ENCODE results near the gene ENG. TPM values are rescaled to one million over a fixed set of nuclear protein-coding genes. Genes with fewer than 3 reads are reported as not detected.

Gene ENG
- total RNA-seq, 1 donor from 2014 or later, result 675 TPM

DNA sequence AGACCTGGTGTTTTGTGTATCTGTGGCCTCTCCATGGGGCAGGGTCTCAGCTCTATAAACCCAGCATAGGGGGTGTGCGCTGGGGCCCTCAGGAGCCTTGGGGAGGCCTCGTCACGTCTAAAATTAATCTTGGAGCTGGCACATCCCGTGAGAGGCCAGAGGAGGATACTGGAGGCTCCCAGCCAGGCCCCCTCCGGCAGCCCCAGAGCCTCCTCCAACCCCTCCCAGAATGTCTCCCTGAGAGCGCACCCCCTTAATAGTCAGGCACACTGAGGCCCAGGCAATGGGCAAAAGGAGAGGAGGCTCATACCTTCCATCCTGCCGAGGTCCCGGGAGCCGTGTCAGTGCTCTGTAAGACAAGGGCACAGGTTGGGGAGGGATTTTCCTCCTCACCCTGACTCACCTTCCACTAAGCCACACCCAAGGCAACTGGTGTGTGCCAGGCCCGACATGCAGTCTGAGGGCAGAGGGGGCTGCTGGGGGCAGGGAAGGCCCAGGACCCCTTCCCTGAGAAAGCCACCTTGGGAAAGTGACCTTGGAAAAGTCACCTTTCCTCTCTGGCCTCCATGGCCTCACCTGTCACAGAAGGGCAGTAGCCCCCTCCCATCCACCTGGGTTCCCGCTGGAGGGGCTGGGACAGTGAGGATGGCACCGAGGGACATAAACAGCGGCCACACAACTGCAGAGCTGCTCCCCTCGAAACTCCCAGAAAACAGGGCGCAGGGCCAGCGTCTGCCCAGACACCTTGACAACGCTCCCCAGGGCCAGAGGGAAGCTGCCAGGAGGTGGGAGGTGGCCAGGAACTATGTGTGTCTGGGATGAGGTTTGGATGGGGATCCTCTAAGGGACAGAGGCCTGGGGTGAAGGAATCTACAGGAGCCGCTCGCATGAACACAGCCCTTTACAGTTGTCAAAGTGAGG lies 20.1 kb upstream of the ENG start:
- H3K4me3 ChIP-seq, result peak overlapping the region; percentile 23 to 67
- DNase-seq (ENCODE audit: low spot score in 2 of 2), result no peak
- TF ChIP-seq, protein P1, sequence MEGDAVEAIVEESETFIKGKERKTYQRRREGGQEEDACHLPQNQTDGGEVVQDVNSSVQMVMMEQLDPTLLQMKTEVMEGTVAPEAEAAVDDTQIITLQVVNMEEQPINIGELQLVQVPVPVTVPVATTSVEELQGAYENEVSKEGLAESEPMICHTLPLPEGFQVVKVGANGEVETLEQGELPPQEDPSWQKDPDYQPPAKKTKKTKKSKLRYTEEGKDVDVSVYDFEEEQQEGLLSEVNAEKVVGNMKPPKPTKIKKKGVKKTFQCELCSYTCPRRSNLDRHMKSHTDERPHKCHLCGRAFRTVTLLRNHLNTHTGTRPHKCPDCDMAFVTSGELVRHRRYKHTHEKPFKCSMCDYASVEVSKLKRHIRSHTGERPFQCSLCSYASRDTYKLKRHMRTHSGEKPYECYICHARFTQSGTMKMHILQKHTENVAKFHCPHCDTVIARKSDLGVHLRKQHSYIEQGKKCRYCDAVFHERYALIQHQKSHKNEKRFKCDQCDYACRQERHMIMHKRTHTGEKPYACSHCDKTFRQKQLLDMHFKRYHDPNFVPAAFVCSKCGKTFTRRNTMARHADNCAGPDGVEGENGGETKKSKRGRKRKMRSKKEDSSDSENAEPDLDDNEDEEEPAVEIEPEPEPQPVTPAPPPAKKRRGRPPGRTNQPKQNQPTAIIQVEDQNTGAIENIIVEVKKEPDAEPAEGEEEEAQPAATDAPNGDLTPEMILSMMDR (IDR thresholded peaks at IDR 0.05), result no peak

DNA sequence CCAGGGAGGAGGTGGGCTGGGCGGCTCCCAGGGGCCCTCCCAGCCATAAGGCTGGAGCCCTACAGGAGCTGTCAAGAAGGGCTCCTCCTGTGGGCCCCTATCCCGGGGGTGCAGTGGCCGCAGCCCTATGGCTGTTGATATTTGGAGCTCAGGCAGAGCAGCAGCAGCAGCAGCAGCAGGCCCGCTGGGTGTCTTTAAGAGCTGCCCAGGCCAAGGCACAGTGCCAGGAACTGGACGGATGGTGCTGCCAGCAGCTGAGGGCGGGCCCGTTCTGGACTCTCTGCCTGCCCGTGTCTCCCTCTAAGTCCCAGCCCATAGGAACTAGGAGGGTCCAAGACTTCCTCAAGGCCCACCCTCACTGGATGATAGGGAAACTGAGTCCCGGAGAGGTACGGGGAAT lies 19.4 kb upstream of the ENG start:
- Histone ChIP-seq H3K4me1 (peaks cover 24 to 44% of the 10 kb centered on the region in 2 donors), H3K4me3 (peak overlapping the region; percentile 23 to 67), H3K36me3 (peaks cover 6 to 31% of the 10 kb centered on the region in 2 donors), H3K27me3 (no peaks in the 10 kb centered on the region), H3K27ac (peak overlapping the region; percentile 76 to 80), H3K9me3 (no peaks in the 10 kb centered on the region)
- peak in 1 of 2 donors; percentile 93 for DNase-seq (ENCODE audit: low spot score in 2 of 2)
- intact Hi-C loops (cut with DNase I), result loop anchor here (1.0 to 5.0 kb wide), 2 partner anchors 72 to 89 kb away; partner anchors contain the start of gene FPGS
- TF ChIP-seq, protein P1 (IDR thresholded peaks at IDR 0.05), result no peak

More for the DNA sequence above, 20.1 kb upstream of the ENG start:
- H3K36me3 ChIP-seq, result peaks cover 5 to 25% of the 10 kb centered on the region in 2 donors
- peaks cover 24 to 44% of the 10 kb centered on the region in 2 donors for H3K4me1 ChIP-seq
- peak overlapping the region; percentile 76 to 80 for H3K27ac ChIP-seq
- intact Hi-C loops (cut with DNase I), result loop anchor here (1.0 to 5.0 kb wide), 2 partner anchors 72 to 89 kb away; partner anchors contain the start of gene FPGS
- H3K9me3 ChIP-seq, result no peaks in the 10 kb centered on the region
- H3K27me3 ChIP-seq, result no peaks in the 10 kb centered on the region

DNA sequence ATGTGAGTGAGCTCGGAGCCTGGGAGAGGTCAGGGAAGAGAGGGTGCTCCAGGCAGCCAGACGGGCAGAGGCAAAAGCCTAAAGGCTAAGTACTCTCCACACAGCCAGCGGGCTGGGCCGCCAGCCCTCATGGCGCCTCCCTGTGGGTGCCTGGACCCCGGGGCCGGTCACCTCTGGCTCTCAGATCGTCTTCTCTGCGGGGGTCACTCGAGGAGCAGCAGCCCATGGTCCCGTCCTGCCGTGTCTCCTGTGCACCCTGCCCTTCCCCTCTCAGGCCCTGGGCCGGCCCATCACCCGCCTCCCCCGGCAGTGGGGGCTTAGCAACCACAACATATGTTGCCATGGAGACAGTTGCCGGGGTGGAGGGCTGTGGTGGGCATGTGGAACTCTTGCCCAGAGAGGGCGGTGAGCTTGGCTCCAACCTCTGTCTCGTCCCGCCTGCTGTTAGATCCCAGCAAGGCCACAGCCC lies 18.8 kb upstream of the ENG start:
- H3K27me3 ChIP-seq, result no peaks in the 10 kb centered on the region
- peaks cover 12 to 37% of the 10 kb centered on the region in 2 donors for H3K36me3 ChIP-seq
- H3K27ac ChIP-seq, result peak overlapping the region; percentile 76 to 80
- intact Hi-C loops (cut with DNase I), result loop anchor here (5.0 kb wide), 1 partner anchor 71 kb away; the partner anchor contains the start of gene FPGS
- H3K4me1 ChIP-seq, result peaks cover 24 to 43% of the 10 kb centered on the region in 2 donors
- H3K9me3 ChIP-seq, result no peaks in the 10 kb centered on the region
- TF ChIP-seq, protein P1 (IDR thresholded peaks at IDR 0.05), result no peak
- no peak overlapping the region for H3K4me3 ChIP-seq
- DNase-seq (ENCODE audit: low spot score in 2 of 2), result no peak

DNA sequence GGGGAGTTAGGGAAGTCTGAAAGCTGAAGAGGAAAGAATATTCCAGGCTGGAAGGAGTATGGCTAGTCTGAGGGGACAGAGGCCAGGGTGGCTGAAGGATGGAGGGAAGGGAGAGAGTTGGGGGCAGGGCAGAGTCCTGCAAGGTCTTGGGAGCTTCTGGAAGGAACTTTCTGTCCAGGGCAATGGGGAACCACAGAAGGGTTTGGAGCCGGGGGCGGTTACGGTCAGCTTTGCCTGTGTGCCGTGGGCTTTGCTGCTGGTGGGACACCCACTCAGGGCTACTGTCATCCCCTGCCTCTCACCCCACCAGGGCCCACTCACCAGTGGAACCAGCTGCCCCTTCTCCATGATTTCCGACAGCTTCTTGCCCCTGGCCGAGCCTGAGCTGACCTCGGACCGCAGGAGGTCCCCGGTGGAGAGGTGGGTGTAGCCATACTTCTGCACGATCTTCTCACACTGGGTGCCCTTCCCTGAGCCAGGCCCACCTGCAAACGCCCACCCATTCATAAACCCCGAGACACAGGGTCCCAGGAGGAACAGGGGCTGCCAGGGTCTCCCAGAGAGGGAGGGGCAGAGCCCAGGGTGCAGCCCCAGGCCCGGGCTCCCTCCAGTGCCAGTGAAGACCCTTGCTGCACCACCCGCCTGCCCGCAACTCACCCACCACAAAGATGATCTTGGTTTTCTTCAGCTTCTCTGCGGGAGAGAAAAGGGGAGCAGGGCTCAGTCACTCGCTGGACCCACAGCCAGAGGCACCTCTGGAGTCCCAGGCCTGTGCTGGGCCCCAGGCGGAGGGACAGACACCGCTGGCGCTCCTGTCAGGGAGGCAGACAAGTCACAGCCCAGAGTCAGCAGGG lies 18.1 kb upstream of the ENG start:
- H3K4me3 ChIP-seq, result no peak overlapping the region
- H3K27me3 ChIP-seq, result no peaks in the 10 kb centered on the region
- H3K27ac ChIP-seq, result peak overlapping the region; percentile 76 to 80
- peaks cover 14 to 44% of the 10 kb centered on the region in 2 donors for H3K36me3 ChIP-seq
- DNase-seq (ENCODE audit: low spot score in 2 of 2), result no peak
- no peaks in the 10 kb centered on the region for H3K9me3 ChIP-seq
- TF ChIP-seq, protein P1 (IDR thresholded peaks at IDR 0.05), result no peak
- H3K4me1 ChIP-seq, result peaks cover 21 to 39% of the 10 kb centered on the region in 2 donors
- intact Hi-C loops (cut with DNase I), result loop anchor here (5.0 kb wide), 1 partner anchor 70 kb away; the partner anchor contains the start of gene FPGS

DNA sequence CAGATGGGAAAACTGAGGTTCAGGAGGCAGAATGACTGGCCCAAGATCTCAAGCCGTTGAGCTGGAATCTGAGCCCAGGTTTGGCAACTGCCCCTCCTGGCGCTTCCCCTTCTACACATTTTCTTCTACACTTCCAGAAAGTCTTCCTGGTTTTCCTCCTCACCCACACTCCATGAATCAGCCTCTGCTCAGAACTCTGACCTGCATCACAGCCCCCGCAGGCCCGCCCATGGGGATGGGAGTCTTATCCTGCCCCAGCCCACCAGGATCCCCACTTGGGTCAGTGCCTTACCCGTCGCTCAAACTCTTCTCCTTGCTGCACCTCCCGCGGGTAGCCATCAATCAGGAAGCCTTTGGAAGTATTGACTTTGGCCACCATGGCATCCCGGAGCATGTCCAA lies 17.1 kb upstream of the ENG start:
- DNase-seq (ENCODE audit: low spot score in 2 of 2), result no peak
- Histone ChIP-seq H3K9me3 (no peaks in the 10 kb centered on the region), H3K36me3 (peaks cover 19 to 51% of the 10 kb centered on the region in 2 donors), H3K27me3 (no peaks in the 10 kb centered on the region), H3K4me3 (no peak overlapping the region), H3K27ac (no peak overlapping the region), H3K4me1 (peaks cover 21 to 33% of the 10 kb centered on the region in 2 donors)
- intact Hi-C loops (cut with DNase I), result loop anchor here (2.0 to 5.0 kb wide), 3 partner anchors 43 to 137 kb away; partner anchors contain the start of genes FPGS and TOR2A
- TF ChIP-seq, protein P1 (IDR thresholded peaks at IDR 0.05), result no peak
